ENCODE measurements around the gene PRRC2A. TPM values are rescaled to one million over a fixed set of nuclear protein-coding genes. Genes with fewer than 3 reads are reported as not detected.
A peak's percentile ranks its signal among the peaks of the same experiment; 100 is the strongest.
"Not testable (repeated sequence)": the region's sequence is repeated elsewhere in the genome, so short reads cannot be mapped to it uniquely, and the experiment has no call there.

Gene PRRC2A
- total and polyA plus RNA-seq, 8 donors, result 49.4 to 125 (median 93.7) TPM

- no peak for TF ChIP-seq POLR2A (IDR thresholded peaks at IDR 0.05)
- TF ChIP-seq EP300 (IDR thresholded peaks at IDR 0.05), result no peak
- TF ChIP-seq POLR2AphosphoS5 (IDR thresholded peaks at IDR 0.05), result no peak
- TF ChIP-seq CTCF (IDR thresholded peaks at IDR 0.05), result no peak
- H3K4me1 ChIP-seq, result peaks cover 0 to 37% (median 4%) of the 10 kb centered on the region in 4 donors
- no peaks in the 10 kb centered on the region for H3K9me3 ChIP-seq
- H3K4me3 ChIP-seq, result no peak overlapping the region
- no peak for DNase-seq
- H3K36me3 ChIP-seq, result no peaks in the 10 kb centered on the region
- H3K27ac ChIP-seq, result no peak overlapping the region
- 50 to 64% (median 51%) methylated on average over 9 of the region's 9 CpGs for WGBS, 5 donors
- intact Hi-C loops (cut with DNase I; ENCODE audit: low total_unique reads), result no loop called here
- H3K27me3 ChIP-seq, result peaks cover 0 to 25% (median 0%) of the 10 kb centered on the region in 3 donors
Observed at GRCh38 chr6:31588871-31589650, 31.5 kb upstream of the PRRC2A start.

GRCh38 chr6:31590691-31591090 is 29.8 kb upstream of the PRRC2A start:
- peaks cover 0 to 25% (median 3%) of the 10 kb centered on the region in 4 donors for H3K4me1 ChIP-seq
- H3K4me3 ChIP-seq; H3K9me3 ChIP-seq; intact Hi-C loops (cut with DNase I; ENCODE audit: low total_unique reads); DNase-seq; H3K27ac ChIP-seq; H3K36me3 ChIP-seq: not testable (repeated sequence)
- WGBS, 5 donors, result 62 to 90% (median 78%) methylated on average over 5 of the region's 5 CpGs
- peaks cover 0 to 25% (median 0%) of the 10 kb centered on the region in 3 donors for H3K27me3 ChIP-seq

- Histone ChIP-seq H3K27me3 (peaks cover 0 to 16% (median 0%) of the 10 kb centered on the region in 3 donors), H3K27ac (no peak overlapping the region), H3K9me3 (no peaks in the 10 kb centered on the region), H3K4me3 (no peak overlapping the region), H3K36me3 (no peaks in the 10 kb centered on the region), H3K4me1 (peaks cover 0 to 11% (median 0%) of the 10 kb centered on the region in 4 donors)
- 87 to 96% (median 91%) methylated on average over 7 of the region's 7 CpGs for WGBS, 5 donors
- TF ChIP-seq EP300 (IDR thresholded peaks at IDR 0.05) (no peak), CTCF (IDR thresholded peaks at IDR 0.05) (no peak), POLR2AphosphoS5 (IDR thresholded peaks at IDR 0.05) (no peak), POLR2A (IDR thresholded peaks at IDR 0.05) (no peak)
- intact Hi-C loops (cut with DNase I; ENCODE audit: low total_unique reads), result no loop called here
- no peak for DNase-seq
Observed at GRCh38 chr6:31592396-31592771, 28.1 kb upstream of the PRRC2A start.

- intact Hi-C loops (cut with DNase I; ENCODE audit: low total_unique reads), result no loop called here
- 12 to 34% (median 19%) methylated on average over 2 of the region's 2 CpGs for WGBS, 5 donors
- no peak overlapping the region for H3K4me3 ChIP-seq
Observed at GRCh38 chr6:31597006-31597405, 23.5 kb upstream of the PRRC2A start.

More at GRCh38 chr6:31597006-31597405, 23.5 kb upstream of the PRRC2A start:
- peak in 1 of 2 donors; percentile 52 for DNase-seq
- Histone ChIP-seq H3K4me1 (peaks cover 0 to 9% (median 0%) of the 10 kb centered on the region in 4 donors), H3K27me3 (no peaks in the 10 kb centered on the region), H3K27ac (no peak overlapping the region), H3K36me3 (no peaks in the 10 kb centered on the region), H3K9me3 (no peaks in the 10 kb centered on the region)
- TF ChIP-seq CTCF (IDR thresholded peaks at IDR 0.05) (peak in 1 of 7 experiments; percentile 10), EP300 (IDR thresholded peaks at IDR 0.05) (no peak)
